Breast epithelium (tissue), 3 donors: ENCODE measurements around the gene CPXM2.

Source experiments
- POLR2A ChIP-seq: fragments of 450-650 bp; IDR thresholded peaks from one replicate; pipeline ENCODE4 v1.6.1; 2016; ENCODE audit warnings: antibody characterized with exemption, mild to moderate bottlenecking, moderate library complexity
- POLR2AphosphoS5 ChIP-seq, 3 donors: sonication (generic); formaldehyde crosslinking; IDR thresholded peaks; one replicate each; pipeline ENCODE4 v1.6.1; 2017; ENCODE audit warnings: antibody characterized with exemption in 3 of 3
- TF ChIP-seq, protein P1 (sequence below), 3 donors: fragments of 450-650 bp; IDR thresholded peaks; one replicate each; pipeline ENCODE4 v1.5.1; 2016 to 2017; ENCODE audit warnings: antibody characterized with exemption in 3 of 3, mild to moderate bottlenecking in 3 of 3, moderate library complexity in 3 of 3

DNA sequence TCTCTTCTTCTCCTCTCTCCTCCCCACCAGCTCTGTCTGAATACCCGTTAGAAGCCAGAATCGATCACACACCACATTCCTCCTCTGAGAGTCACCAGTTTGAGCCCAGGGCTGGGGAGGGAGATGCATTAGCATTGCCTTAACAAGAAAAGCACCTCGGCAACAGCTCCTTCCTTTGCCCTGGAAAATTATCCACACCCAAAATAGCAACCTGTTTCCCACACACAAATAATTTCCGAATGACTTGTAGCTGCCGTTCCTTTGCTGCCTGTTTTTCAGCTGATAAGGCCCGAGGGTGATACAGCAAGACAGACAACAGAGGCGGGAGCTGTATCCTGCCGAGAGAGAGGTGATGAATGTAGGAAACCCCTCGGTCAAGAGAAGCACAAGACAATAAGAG lies 91.3 kb downstream of the CPXM2 start:
- TF ChIP-seq, protein P1, sequence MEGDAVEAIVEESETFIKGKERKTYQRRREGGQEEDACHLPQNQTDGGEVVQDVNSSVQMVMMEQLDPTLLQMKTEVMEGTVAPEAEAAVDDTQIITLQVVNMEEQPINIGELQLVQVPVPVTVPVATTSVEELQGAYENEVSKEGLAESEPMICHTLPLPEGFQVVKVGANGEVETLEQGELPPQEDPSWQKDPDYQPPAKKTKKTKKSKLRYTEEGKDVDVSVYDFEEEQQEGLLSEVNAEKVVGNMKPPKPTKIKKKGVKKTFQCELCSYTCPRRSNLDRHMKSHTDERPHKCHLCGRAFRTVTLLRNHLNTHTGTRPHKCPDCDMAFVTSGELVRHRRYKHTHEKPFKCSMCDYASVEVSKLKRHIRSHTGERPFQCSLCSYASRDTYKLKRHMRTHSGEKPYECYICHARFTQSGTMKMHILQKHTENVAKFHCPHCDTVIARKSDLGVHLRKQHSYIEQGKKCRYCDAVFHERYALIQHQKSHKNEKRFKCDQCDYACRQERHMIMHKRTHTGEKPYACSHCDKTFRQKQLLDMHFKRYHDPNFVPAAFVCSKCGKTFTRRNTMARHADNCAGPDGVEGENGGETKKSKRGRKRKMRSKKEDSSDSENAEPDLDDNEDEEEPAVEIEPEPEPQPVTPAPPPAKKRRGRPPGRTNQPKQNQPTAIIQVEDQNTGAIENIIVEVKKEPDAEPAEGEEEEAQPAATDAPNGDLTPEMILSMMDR (IDR thresholded peaks at IDR 0.05): no peak
- TF ChIP-seq POLR2A: no peak
- no peak for TF ChIP-seq POLR2AphosphoS5 (IDR thresholded peaks at IDR 0.05)
